ENCODE results near the gene SBK3.

DNA sequence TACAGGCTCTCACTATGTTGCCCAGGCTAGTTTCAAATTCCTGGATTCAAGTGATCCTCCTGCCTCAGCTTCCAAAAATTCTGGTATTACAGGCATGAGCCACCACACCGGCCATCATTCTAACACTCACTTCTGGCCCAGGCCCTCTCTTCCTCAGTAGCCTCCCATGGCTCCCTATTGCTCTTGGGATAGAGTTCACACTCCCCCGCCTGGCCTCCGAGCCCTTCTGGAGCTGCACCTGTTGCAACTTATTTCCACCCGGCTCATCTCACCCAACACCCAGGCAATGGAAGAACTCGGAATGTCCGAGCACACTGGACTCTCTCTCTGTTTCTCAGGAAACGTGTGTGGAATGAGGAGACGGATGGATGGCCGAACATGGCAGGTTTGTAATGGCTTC lies 9.0 kb upstream of the SBK3 start:
- TF ChIP-seq EZH2 (IDR thresholded peaks at IDR 0.05) (no peak), FOXP2 (optimal IDR thresholded peaks at IDR 0.05; ENCODE audit: control extremely low read depth, extremely low read length, insufficient read depth) (no peak)

Measured in SK-N-MC (cell line).